G401.6 (cell line): ENCODE results near the gene ALOXE3.

Experiments used
- FAIRE-seq: peaks from 2 replicates; lab custom pipeline; 2012; peaks lifted over from hg19 to GRCh38; lab: Jason Lieb, UNC

ALOXE3 gene

GRCh38 chr17:8117980-8118768 lies at the start of gene ALOXE3:
Gene ALOXE3, minus strand, starts transcription at chr17:8118514. Its CDS starts 524 bp downstream, at chr17:8117990.
- FAIRE-seq = no peak

GRCh38 chr17:8167526-8167925 lies 49.2 kb upstream of the ALOXE3 start:
- no peak for FAIRE-seq

- FAIRE-seq = no peak
These were observed 48.4 kb upstream of the ALOXE3 start for GRCh38 chr17:8166731-8167130.

- FAIRE-seq = no peak
These were observed 46.5 kb upstream of the ALOXE3 start for GRCh38 chr17:8164815-8165131.

GRCh38 chr17:8163978-8164814 lies 45.9 kb upstream of the ALOXE3 start:
- no peak for FAIRE-seq

GRCh38 chr17:8162997-8163977 lies 45.0 kb upstream of the ALOXE3 start:
- peak; percentile 6 for FAIRE-seq

- no peak for FAIRE-seq
These were observed 44.1 kb upstream of the ALOXE3 start, which contains the start of gene VAMP2 for GRCh38 chr17:8162233-8162996. Gene VAMP2, minus strand, starts transcription at chr17:8162948. Its CDS starts 69 bp downstream, at chr17:8162879.

- FAIRE-seq = no peak
These were observed 43.2 kb upstream of the ALOXE3 start for GRCh38 chr17:8161289-8162232.

- no peak for FAIRE-seq
These were observed 42.5 kb upstream of the ALOXE3 start for GRCh38 chr17:8160741-8161221.

GRCh38 chr17:8160224-8160577 lies 41.9 kb upstream of the ALOXE3 start:
- no peak for FAIRE-seq

GRCh38 chr17:8159459-8160223 lies 41.3 kb upstream of the ALOXE3 start:
- FAIRE-seq = no peak

- FAIRE-seq = no peak
These were observed 40.7 kb upstream of the ALOXE3 start for GRCh38 chr17:8159032-8159400.

- peak; percentile 93 for FAIRE-seq
These were observed 40.1 kb upstream of the ALOXE3 start for GRCh38 chr17:8158267-8159031.

GRCh38 chr17:8156246-8156992 lies 38.1 kb upstream of the ALOXE3 start:
- FAIRE-seq = peak; percentile 99

- FAIRE-seq = no peak
These were observed 37.6 kb upstream of the ALOXE3 start for GRCh38 chr17:8155996-8156245.

GRCh38 chr17:8155231-8155995 lies 37.1 kb upstream of the ALOXE3 start:
- no peak for FAIRE-seq

- FAIRE-seq = no peak
These were observed 36.4 kb upstream of the ALOXE3 start for GRCh38 chr17:8154608-8155155.
